ENCODE data around the gene INSL3.

DNA sequence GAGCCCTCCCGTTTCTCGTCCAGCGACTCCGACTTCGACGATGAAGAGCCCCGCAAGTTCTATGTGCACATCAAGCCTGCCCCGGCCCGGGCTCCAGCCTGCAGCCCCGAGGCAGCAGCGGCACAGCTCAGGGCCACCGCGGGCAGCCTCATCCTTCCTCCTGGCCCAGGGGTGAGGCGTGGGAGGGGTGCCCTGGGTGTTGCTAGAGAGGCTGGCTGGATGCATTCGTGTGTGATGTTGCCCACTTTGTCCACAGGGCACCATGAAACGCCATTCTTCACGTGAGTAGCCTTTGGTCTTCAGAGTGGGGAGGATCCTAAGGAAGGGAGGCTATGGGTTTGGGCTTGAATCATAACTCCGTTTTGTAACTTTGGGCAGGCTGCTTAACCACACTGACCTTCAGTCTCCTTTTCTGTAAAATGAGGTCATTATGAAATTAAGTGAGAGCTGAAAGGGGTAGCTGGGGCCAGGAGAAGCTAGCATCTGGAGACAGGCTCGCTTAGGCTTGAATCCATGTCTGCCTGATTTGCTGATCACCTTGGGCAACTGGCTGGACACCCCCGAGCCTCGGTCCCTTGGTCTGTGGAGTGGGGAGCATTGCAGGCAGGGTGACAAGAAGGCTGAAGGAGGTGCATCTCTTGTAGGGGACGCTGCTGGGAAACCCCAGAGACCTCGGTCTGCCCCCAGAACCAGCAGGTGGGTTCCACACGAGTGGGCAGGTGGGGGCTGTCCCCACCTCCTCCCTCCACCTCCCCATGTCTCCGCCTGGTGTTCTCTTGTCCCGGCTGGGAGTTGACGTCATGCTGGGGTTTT, 45.1 kb downstream of the INSL3 start:
- TF ChIP-seq, protein P1, sequence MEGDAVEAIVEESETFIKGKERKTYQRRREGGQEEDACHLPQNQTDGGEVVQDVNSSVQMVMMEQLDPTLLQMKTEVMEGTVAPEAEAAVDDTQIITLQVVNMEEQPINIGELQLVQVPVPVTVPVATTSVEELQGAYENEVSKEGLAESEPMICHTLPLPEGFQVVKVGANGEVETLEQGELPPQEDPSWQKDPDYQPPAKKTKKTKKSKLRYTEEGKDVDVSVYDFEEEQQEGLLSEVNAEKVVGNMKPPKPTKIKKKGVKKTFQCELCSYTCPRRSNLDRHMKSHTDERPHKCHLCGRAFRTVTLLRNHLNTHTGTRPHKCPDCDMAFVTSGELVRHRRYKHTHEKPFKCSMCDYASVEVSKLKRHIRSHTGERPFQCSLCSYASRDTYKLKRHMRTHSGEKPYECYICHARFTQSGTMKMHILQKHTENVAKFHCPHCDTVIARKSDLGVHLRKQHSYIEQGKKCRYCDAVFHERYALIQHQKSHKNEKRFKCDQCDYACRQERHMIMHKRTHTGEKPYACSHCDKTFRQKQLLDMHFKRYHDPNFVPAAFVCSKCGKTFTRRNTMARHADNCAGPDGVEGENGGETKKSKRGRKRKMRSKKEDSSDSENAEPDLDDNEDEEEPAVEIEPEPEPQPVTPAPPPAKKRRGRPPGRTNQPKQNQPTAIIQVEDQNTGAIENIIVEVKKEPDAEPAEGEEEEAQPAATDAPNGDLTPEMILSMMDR (IDR thresholded peaks at IDR 0.05; ENCODE audit: low read length) = no peak
- TF ChIP-seq EZH2 (IDR thresholded peaks at IDR 0.05; ENCODE audit: borderline replicate concordance, low read length) = no peak

Measured in OCI-LY1 (cell line).